H1 (cell line): ENCODE measurements around the gene LRRC27. TPM values are rescaled to one million over a fixed set of nuclear protein-coding genes. Genes with fewer than 3 reads are reported as not detected.

ENCODE experiments used
- CTCF ChIA-PET: fragments of 300-600 bp; sonication (Branson Sonifier 250); formaldehyde crosslinking; loops from one replicate; lab custom pipeline; 2021; ENCODE audit not compliant: partially characterized antibody; lab: Charles Lee
- POLR2A ChIA-PET: fragments of 300-600 bp; sonication (Branson Sonifier 250); formaldehyde crosslinking; loops from one replicate; lab custom pipeline; 2021; ENCODE audit warnings: inconsistent platforms; ENCODE audit not compliant: partially characterized antibody; lab: Charles Lee
- DNase-seq, 2 experiments: peaks; one replicate each; pipeline versions ENCODE4 v3.0.0 to v3.0.0-alpha.2; 2010 to 2022; ENCODE audit warnings: low spot score in 2 of 2, low read depth in 1 of 2, mixed read lengths in 1 of 2
- FAIRE-seq: peaks from 2 replicates; lab custom pipeline; 2011; peaks lifted over from hg19 to GRCh38; lab: Jason Lieb, UNC
- H2AFZ ChIP-seq: 2 replicates; pipeline ENCODE4 v1.8.1; 2012; ENCODE audit warnings: low read length, inconsistent platforms
- H2AK5ac ChIP-seq: 2 replicates; pipeline ENCODE4 v1.6.1; 2013; ENCODE audit warnings: low read depth, low read length
- H2BK120ac ChIP-seq: replicated peaks from 2 replicates; pipeline ENCODE3; 2013; ENCODE audit warnings: low read depth, low read length, inconsistent platforms
- H2BK12ac ChIP-seq: 2 replicates; pipeline ENCODE4 v1.6.1; 2013; ENCODE audit warnings: low read depth, low read length
- H2BK15ac ChIP-seq: 2 replicates; pipeline ENCODE4 v1.6.1; 2013; ENCODE audit warnings: low read length
- H2BK20ac ChIP-seq: 2 replicates; pipeline ENCODE4 v1.6.1; 2013; ENCODE audit warnings: low read length
- H2BK5ac ChIP-seq: 2 replicates; pipeline ENCODE4 v1.6.1; 2013; ENCODE audit warnings: low read depth, low read length
- H3K14ac ChIP-seq: 2 replicates; pipeline ENCODE4 v1.6.1; 2013; ENCODE audit warnings: inconsistent platforms; ENCODE audit not compliant: insufficient read length
- H3K18ac ChIP-seq: 2 replicates; pipeline ENCODE4 v1.6.1; 2013; ENCODE audit warnings: low read length; ENCODE audit errors: extremely low read depth
- H3K23ac ChIP-seq: 2 replicates; pipeline ENCODE4 v1.6.1; 2013; ENCODE audit warnings: inconsistent platforms; ENCODE audit not compliant: insufficient read length
- H3K23me2 ChIP-seq: 2 replicates; pipeline ENCODE4 v1.6.1; 2013; ENCODE audit warnings: low read depth, low read length
- H3K27ac ChIP-seq: 2 replicates; pipeline ENCODE4 v1.6.1; 2011; ENCODE audit warnings: low read depth, low read length, inconsistent platforms
- H3K27me3 ChIP-seq, 4 experiments: replicated peaks in 1 of 4; 1 replicate in 1 of 4; 2 replicates in 3 of 4; pipeline versions ENCODE4 v1.6.1 to v1.8.1; 2011 to 2013; ENCODE audit warnings: low read length in 3 of 4, mild to moderate bottlenecking in 3 of 4, inconsistent platforms in 2 of 4, mixed read lengths in 2 of 4, moderate library complexity in 1 of 4; ENCODE audit not compliant: control insufficient read depth in 3 of 4, insufficient read depth in 3 of 4; ENCODE audit errors: extremely low read depth in 1 of 4
- H3K36me3 ChIP-seq, 4 experiments: 2 replicates each; pipeline versions ENCODE4 v1.6.1 to v1.8.1; 2011 to 2013; ENCODE audit warnings: mild to moderate bottlenecking in 4 of 4, low read length in 3 of 4, moderate library complexity in 2 of 4, control low read depth in 1 of 4, inconsistent platforms in 1 of 4; ENCODE audit not compliant: insufficient read depth in 4 of 4, control insufficient read depth in 2 of 4
- H3K4ac ChIP-seq: replicated peaks from 2 replicates; pipeline ENCODE3; 2013; ENCODE audit warnings: low read length, low read depth, mixed read lengths, inconsistent platforms; ENCODE audit not compliant: insufficient read length
- H3K4me1 ChIP-seq, 4 experiments: replicated peaks in 1 of 4; 1 replicate in 1 of 4; 2 replicates in 3 of 4; pipeline versions ENCODE4 v1.6.1 to v1.8.1; 2011 to 2013; ENCODE audit warnings: low read length in 3 of 4, inconsistent platforms in 2 of 4, mixed read lengths in 1 of 4; ENCODE audit not compliant: insufficient read depth in 4 of 4, control insufficient read depth in 3 of 4
- H3K4me2 ChIP-seq, 2 experiments: 2 replicates each; pipeline versions ENCODE4 v1.6.1 to v1.8.1; 2011 to 2013; ENCODE audit warnings: low read depth in 2 of 2, low read length in 2 of 2, control low read depth in 1 of 2, inconsistent platforms in 1 of 2, mild to moderate bottlenecking in 1 of 2; ENCODE audit not compliant: insufficient read depth in 1 of 2
- H3K4me3 ChIP-seq, 4 experiments: fragments of 200-600, 300-600 bp in 1 of 4; sonication (generic), shearing (Covaris generic), sonication (Bioruptor Twin) in 1 of 4; 2 replicates each; pipeline versions ENCODE4 v1.5.1 to v1.8.1; 2011 to 2016; ENCODE audit warnings: low read length in 4 of 4, low read depth in 3 of 4, control low read depth in 2 of 4, inconsistent platforms in 2 of 4, mild to moderate bottlenecking in 2 of 4, mixed read lengths in 1 of 4, moderate library complexity in 1 of 4; ENCODE audit not compliant: insufficient read depth in 2 of 4; ENCODE audit errors: extremely low read depth in 1 of 4
- H3K56ac ChIP-seq: replicated peaks from 2 replicates; pipeline ENCODE3; 2013; ENCODE audit warnings: low read depth, mild to moderate bottlenecking, mixed read lengths, low read length, inconsistent platforms; ENCODE audit not compliant: insufficient read length
- H3K79me1 ChIP-seq: 2 replicates; pipeline ENCODE4 v1.6.1; 2013; ENCODE audit warnings: low read depth, low read length, control low read depth
- H3K79me2 ChIP-seq, 2 experiments: 2 replicates each; pipeline versions ENCODE4 v1.6.1 to v1.8.1; 2012 to 2013; ENCODE audit warnings: low read length in 2 of 2, mild to moderate bottlenecking in 2 of 2, inconsistent platforms in 1 of 2; ENCODE audit not compliant: insufficient read depth in 2 of 2, control insufficient read depth in 1 of 2
- H3K9ac ChIP-seq, 4 experiments: replicated peaks in 1 of 4; 1 replicate in 1 of 4; 2 replicates in 3 of 4; pipeline versions ENCODE4 v1.6.1 to v1.8.1; 2011 to 2013; ENCODE audit warnings: low read depth in 3 of 4, low read length in 3 of 4, control low read depth in 2 of 4, mild to moderate bottlenecking in 2 of 4, moderate library complexity in 2 of 4, inconsistent platforms in 1 of 4; ENCODE audit errors: extremely low read depth in 1 of 4
- H3K9me3 ChIP-seq, 2 experiments: 2 replicates each; pipeline versions ENCODE4 v1.6.1 to v1.8.1; 2012 to 2013; ENCODE audit warnings: mild to moderate bottlenecking in 2 of 2, moderate library complexity in 2 of 2, control low read depth in 1 of 2, inconsistent platforms in 1 of 2, low read depth in 1 of 2, low read length in 1 of 2, mixed read lengths in 1 of 2; ENCODE audit not compliant: insufficient read depth in 2 of 2
- H4K20me1 ChIP-seq, 2 experiments: replicated peaks in 1 of 2; 2 replicates each; pipeline versions ENCODE3 to v1.8.1; 2011 to 2013; ENCODE audit warnings: inconsistent platforms in 2 of 2, low read length in 2 of 2, mild to moderate bottlenecking in 1 of 2; ENCODE audit not compliant: insufficient read depth in 2 of 2, control insufficient read depth in 1 of 2
- H4K5ac ChIP-seq: 2 replicates; pipeline ENCODE4 v1.6.1; 2013; ENCODE audit warnings: low read length, low read depth, mixed read lengths, inconsistent platforms; ENCODE audit not compliant: insufficient read length
- H4K8ac ChIP-seq: 2 replicates; pipeline ENCODE4 v1.8.0; 2013; ENCODE audit warnings: mild to moderate bottlenecking, moderate library complexity, low read length, inconsistent platforms; ENCODE audit not compliant: insufficient read depth; ENCODE audit errors: extremely low read depth
- H4K91ac ChIP-seq: replicated peaks from 2 replicates; pipeline ENCODE3; 2013; ENCODE audit warnings: low read length, mixed read lengths, inconsistent platforms; ENCODE audit not compliant: insufficient read length
- WGBS, 2 experiments: shearing (Covaris generic) in 1 of 2; methylation state at CpG; one replicate each; pipeline versions ENCODE4 v1.1.6 to v1.1.7; 2013 to 2015; ENCODE audit warnings: low lambda C conversion rate in 2 of 2, mixed read lengths in 2 of 2, inconsistent platforms in 1 of 2, low coverage in 1 of 2, missing lambda C conversion rate in 1 of 2; ENCODE audit not compliant: insufficient replicate concordance in 2 of 2, insufficient coverage in 1 of 2, insufficient read length in 1 of 2; ENCODE audit errors: extremely low coverage in 1 of 2, missing lambda C conversion rate in 1 of 2; 5-methylcytosine and 5-hydroxymethylcytosine counted together
- polyA plus RNA-seq, 7 experiments: library from polyadenylated mRNA; depleted of rRNA in 3 of 7; stranded (reverse) in 5 of 7; unstranded in 2 of 7; fragments of >200 nt in 5 of 7; fragments of 200-250 nt in 2 of 7; gene quantifications; 1 replicate in 5 of 7; 2 replicates in 1 of 7; 4 replicates in 1 of 7; pipeline versions ENCODE4 v1.2.1 to v1.2.3, GENCODE V29; 2011 to 2013; ENCODE audit warnings: missing spikeins in 2 of 7, mixed read lengths in 2 of 7
- total RNA-seq: library from RNA; stranded (reverse); fragmentation: NEBNext Ultra II Directional; extraction: Animal tissue kit (Norgen Biotek cat#: 25700); gene quantifications from 2 replicates; pipeline ENCODE4 v1.2.1, GENCODE V29; 2021

LRRC27 gene
- total and polyA plus RNA-seq, 2 of the 8 experiments (the other 6 are each of a cell fraction or from before 2014, with no cell fraction given) = 1.2 to 3.8 TPM

- Histone ChIP-seq H3K27me3 (no peaks in the 10 kb centered on the region), H2BK20ac (no peak overlapping the region), H2AFZ (no peak overlapping the region), H3K27ac (no peak overlapping the region), H2AK5ac (no peak overlapping the region), H3K9me3 (no peaks in the 10 kb centered on the region), H4K8ac (peak overlapping the region; percentile 18), H3K4me3 (no peak overlapping the region), H2BK120ac (no peak overlapping the region), H3K79me2 (no peaks in the 10 kb centered on the region), H3K56ac (no peak overlapping the region), H2BK5ac (peak overlapping the region; percentile 9; the same call in 1 of the 2 replicates), H3K18ac (no peak overlapping the region; the same call in 1 of the 2 replicates), H3K23me2 (no peaks in the 10 kb centered on the region), H3K9ac (no peak overlapping the region), H4K91ac (peak overlapping the region; percentile 65), H4K5ac (no peak overlapping the region), H3K4ac (no peak overlapping the region), H3K4me2 (peak overlapping the region in 1 of 2 experiments; percentile 39; a peak in 2 of 4 replicates), H2BK12ac (peak overlapping the region; percentile 60; the same call in 1 of the 2 replicates), H3K36me3 (no peaks in the 10 kb centered on the region), H3K4me1 (peaks cover 0 to 15% (median 11%) of the 10 kb centered on the region in 4 experiments; a peak in 6 of 7 replicates), H4K20me1 (peaks cover 8 to 11% of the 10 kb centered on the region in 2 experiments), H2BK15ac (peak overlapping the region; percentile 5; the same call in 1 of the 2 replicates), H3K14ac (no peak overlapping the region), H3K79me1 (no peaks in the 10 kb centered on the region), H3K23ac (no peak overlapping the region)
- POLR2A ChIA-PET = interaction anchor here (1.4 kb wide), 1 partner anchor 43 kb away, joined by 3 read pairs; no protein-coding TSS in a partner anchor
- no peak for DNase-seq
- FAIRE-seq = no peak
- CTCF ChIA-PET = interaction anchor here (0.6 to 2.3 kb wide), 5 partner anchors 10 to 159 kb away, joined by 3 to 8 read pairs (median 6); no protein-coding TSS in a partner anchor
- WGBS, 2 experiments = 63% methylated on average over 12 of the region's 16 CpGs; no CpG with 5 or more reads in 1 of the 2 experiments
Measured at GRCh38 chr10:132293201-132293812, 38.7 kb upstream of the LRRC27 start.
